Brain microvascular endothelial cell (primary cell): Measurements from ENCODE around the gene PRKN.

Experiments
- DNase-seq: peaks from one replicate; pipeline ENCODE4 v3.0.0-alpha.2; 2020
- H3K27ac ChIP-seq: fragments of 250-450 bp; sonication (Bioruptor Pico); 2 replicates; pipeline ENCODE4 v1.5.1; 2020; ENCODE audit warnings: mild to moderate bottlenecking, moderate library complexity
- H3K27me3 ChIP-seq: fragments of 250-450 bp; sonication (Bioruptor Pico); replicated peaks from 2 replicates; pipeline ENCODE4 v1.5.1; 2020; ENCODE audit warnings: mild to moderate bottlenecking
- H3K36me3 ChIP-seq: fragments of 250-450 bp; sonication (Bioruptor Pico); replicated peaks from 2 replicates; pipeline ENCODE4 v1.5.1; 2020; ENCODE audit warnings: mild to moderate bottlenecking
- H3K4me3 ChIP-seq: 2 replicates; pipeline ENCODE4 v1.5.1; 2011; ENCODE audit warnings: low read depth, mild to moderate bottlenecking, control low read depth, low read length, moderate library complexity
- in situ Hi-C: cut with HindIII; loops from 2 replicates; pipeline ENCODE4 v1.10.0; 2017; ENCODE audit warnings: low sequenced_read_pairs, low pct_ligation_motif_present
- TF ChIP-seq, protein P1 (sequence below): IDR thresholded peaks from 2 replicates; pipeline ENCODE4 v1.5.1; 2011; ENCODE audit warnings: low read depth, mild to moderate bottlenecking, moderate library complexity, low read length, control low read depth, inconsistent platforms; ENCODE audit errors: missing control alignments

The PRKN gene

DNA sequence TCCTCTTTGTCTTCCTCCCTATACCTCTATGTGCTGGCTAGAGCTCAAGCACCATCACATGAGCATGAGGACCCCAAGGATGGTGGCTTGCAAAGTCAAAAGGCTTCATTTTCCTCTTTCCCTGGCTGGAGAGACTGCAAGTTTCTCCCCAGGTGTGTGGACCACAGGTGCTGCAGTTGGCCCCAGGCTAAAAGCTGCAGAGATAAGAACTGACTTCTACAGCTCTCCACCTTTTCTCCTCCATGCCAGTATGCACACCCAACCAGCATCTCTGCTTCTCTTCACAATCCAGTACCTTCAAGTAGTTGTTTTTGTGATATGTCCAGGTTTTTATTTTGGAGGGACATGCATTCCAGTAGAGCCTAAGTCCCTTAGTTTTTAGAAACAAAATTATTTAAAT is 29.1 kb downstream of the PRKN start:
- no peak overlapping the region for H3K27ac ChIP-seq
- no peaks in the 10 kb centered on the region for H3K27me3 ChIP-seq
- no peak overlapping the region for H3K4me3 ChIP-seq
- TF ChIP-seq, protein P1, sequence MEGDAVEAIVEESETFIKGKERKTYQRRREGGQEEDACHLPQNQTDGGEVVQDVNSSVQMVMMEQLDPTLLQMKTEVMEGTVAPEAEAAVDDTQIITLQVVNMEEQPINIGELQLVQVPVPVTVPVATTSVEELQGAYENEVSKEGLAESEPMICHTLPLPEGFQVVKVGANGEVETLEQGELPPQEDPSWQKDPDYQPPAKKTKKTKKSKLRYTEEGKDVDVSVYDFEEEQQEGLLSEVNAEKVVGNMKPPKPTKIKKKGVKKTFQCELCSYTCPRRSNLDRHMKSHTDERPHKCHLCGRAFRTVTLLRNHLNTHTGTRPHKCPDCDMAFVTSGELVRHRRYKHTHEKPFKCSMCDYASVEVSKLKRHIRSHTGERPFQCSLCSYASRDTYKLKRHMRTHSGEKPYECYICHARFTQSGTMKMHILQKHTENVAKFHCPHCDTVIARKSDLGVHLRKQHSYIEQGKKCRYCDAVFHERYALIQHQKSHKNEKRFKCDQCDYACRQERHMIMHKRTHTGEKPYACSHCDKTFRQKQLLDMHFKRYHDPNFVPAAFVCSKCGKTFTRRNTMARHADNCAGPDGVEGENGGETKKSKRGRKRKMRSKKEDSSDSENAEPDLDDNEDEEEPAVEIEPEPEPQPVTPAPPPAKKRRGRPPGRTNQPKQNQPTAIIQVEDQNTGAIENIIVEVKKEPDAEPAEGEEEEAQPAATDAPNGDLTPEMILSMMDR, result no peak
- H3K36me3 ChIP-seq, result no peaks in the 10 kb centered on the region
- in situ Hi-C loops, result no loop called here
- DNase-seq, result no peak

GRCh38 chr6:162697872-162698403 is 29.6 kb downstream of the PRKN start:
- Histone ChIP-seq H3K36me3 (no peaks in the 10 kb centered on the region), H3K27me3 (no peaks in the 10 kb centered on the region), H3K27ac (no peak overlapping the region), H3K4me3 (no peak overlapping the region)
- in situ Hi-C loops, result no loop called here
- TF ChIP-seq, protein P1, result no peak
- DNase-seq, result no peak

GRCh38 chr6:162690158-162690557 is 37.4 kb downstream of the PRKN start:
- no peaks in the 10 kb centered on the region for H3K27me3 ChIP-seq
- in situ Hi-C loops, result no loop called here
- DNase-seq, result no peak
- no peak overlapping the region for H3K4me3 ChIP-seq
- H3K27ac ChIP-seq, result no peak overlapping the region
- TF ChIP-seq, protein P1, result no peak
- no peaks in the 10 kb centered on the region for H3K36me3 ChIP-seq

DNA sequence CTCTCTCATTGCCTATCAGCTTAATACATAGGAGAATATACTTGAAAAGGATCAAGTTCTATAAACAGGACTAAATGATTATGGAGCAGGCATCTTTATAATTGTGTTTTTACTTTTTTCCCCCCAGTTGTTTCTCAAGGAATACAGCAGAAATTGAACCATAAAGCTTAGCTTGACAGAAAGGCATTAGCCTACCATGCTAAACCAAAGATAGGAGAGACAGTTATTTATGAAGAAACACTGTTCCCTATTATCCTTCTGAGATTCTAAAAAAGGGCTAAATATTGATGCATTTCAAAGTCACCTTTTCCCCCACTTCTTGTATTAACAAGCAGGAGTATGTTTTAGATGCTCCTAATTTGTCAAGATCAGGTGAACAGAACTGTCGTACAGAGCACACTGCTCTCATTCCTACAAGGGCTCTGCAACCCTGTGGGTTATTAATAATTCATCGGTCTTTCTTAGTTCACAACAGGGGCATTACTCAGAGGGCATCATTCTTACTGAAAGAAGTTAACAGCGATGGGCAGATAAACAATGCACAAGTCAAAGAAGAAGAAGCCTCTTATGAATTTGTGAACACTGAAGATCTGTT is 38.7 kb downstream of the PRKN start:
- no peak overlapping the region for H3K27ac ChIP-seq
- H3K4me3 ChIP-seq, result no peak overlapping the region
- H3K27me3 ChIP-seq, result no peaks in the 10 kb centered on the region
- in situ Hi-C loops, result no loop called here
- DNase-seq, result no peak
- TF ChIP-seq, protein P1, result no peak
- H3K36me3 ChIP-seq, result no peaks in the 10 kb centered on the region

GRCh38 chr6:162685586-162685985 is 42.0 kb downstream of the PRKN start:
- Histone ChIP-seq H3K27ac (no peak overlapping the region), H3K36me3 (no peaks in the 10 kb centered on the region), H3K4me3 (no peak overlapping the region), H3K27me3 (no peaks in the 10 kb centered on the region)
- in situ Hi-C loops, result no loop called here
- TF ChIP-seq, protein P1, result no peak
- no peak for DNase-seq

- Histone ChIP-seq H3K4me3 (no peak overlapping the region), H3K27ac (no peak overlapping the region), H3K27me3 (no peaks in the 10 kb centered on the region), H3K36me3 (no peaks in the 10 kb centered on the region)
- TF ChIP-seq, protein P1, result no peak
- in situ Hi-C loops, result no loop called here
- DNase-seq, result no peak
These were observed 42.6 kb downstream of the PRKN start for GRCh38 chr6:162684961-162685360.
